GM13976 (cell line): ENCODE results near the gene NIM1K.
"Not testable (repeated sequence)": the region's sequence is repeated elsewhere in the genome, so short reads cannot be mapped to it uniquely, and the experiment has no call there.

Experiments
- DNase-seq: peaks from one replicate; pipeline ENCODE4 v3.0.0; 2012; ENCODE audit warnings: low spot score
- CTCF ChIP-seq: IDR thresholded peaks from 2 replicates; pipeline ENCODE4 v1.5.1; 2012; ENCODE audit warnings: borderline replicate concordance, mild to moderate bottlenecking; ENCODE audit not compliant: insufficient read depth; ENCODE audit errors: extremely low read depth, missing control alignments, control extremely low read depth
- in situ Hi-C: fragments of 300-500 bp; cut with MboI; formaldehyde crosslinking; loops from one replicate; pipeline ENCODE4 v1.12.0; 2022; ENCODE audit warnings: low sequenced_read_pairs, mixed read lengths, inconsistent platforms; ENCODE audit not compliant: unreplicated experiment

NIM1K gene

DNA sequence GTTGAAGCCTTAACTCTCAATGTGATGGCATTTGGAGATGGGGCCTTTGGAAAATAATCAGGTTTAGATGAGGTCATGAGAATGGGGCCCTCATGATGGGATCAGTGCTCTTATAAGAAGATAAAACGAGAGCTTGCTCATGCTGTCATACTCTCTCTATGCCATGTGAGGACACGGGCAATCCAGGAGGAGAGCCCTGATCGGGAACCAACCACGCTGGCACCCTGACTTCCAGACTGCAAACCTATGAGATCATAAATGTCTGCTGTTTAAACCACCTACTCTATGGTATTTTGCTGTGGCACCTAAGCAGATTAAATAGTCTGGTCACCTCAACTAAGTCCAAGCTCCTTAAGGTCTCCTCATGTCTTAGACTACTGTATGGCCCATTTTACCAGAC lies 111.2 kb downstream of the NIM1K start:
- no peak for DNase-seq
- in situ Hi-C loops = no loop called here
- TF ChIP-seq CTCF = no peak

- peak; percentile 41 for DNase-seq
- in situ Hi-C loops = no loop called here
- no peak for TF ChIP-seq CTCF
Observed at GRCh38 chr5:43304525-43304924, 112.5 kb downstream of the NIM1K start.

GRCh38 chr5:43305948-43306565 lies 114.0 kb downstream of the NIM1K start:
- TF ChIP-seq CTCF = peak; percentile 40
- in situ Hi-C loops = no loop called here
- peak; percentile 34 for DNase-seq

DNA sequence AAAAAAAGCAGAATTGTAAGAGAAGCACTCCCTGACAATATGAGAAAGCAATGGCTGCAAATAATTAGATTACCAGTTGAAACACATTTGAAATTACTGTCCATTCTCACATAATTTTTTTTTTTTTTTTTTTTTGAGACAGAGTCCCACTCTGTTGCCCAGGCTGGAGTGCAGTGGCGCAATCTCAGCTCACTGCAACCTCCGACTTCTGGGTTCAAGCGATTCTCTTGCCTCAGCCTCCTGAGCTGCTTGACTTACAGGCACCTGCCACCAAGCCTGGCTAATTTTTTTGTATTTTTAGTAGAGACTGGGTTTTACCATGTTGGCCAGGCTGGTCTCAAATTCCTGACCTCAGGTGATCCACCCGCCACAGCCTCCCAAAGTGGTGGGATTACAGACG lies 114.9 kb downstream of the NIM1K start:
- in situ Hi-C loops, DNase-seq: not testable (repeated sequence)

DNA sequence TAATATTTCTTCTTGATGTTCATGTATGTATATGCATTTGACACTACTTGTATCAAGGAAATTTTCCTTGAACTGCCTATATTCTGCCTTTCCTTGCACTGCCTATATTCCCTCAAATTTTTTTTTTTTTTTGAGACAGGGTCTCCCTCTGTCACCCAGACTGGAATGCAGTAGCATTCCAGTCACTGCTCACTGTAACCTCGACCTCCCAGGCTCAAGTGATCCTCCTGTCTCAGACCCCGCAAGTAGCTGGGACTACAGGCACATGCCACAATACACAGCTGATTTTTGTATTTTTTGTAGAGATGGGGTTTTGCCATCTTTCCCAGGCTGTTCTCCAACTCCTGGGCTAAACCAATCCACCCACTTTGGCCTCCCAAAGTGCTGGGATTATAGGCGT lies 117.1 kb downstream of the NIM1K start:
- no peak for DNase-seq
- in situ Hi-C loops = no loop called here
- TF ChIP-seq CTCF = no peak

DNA sequence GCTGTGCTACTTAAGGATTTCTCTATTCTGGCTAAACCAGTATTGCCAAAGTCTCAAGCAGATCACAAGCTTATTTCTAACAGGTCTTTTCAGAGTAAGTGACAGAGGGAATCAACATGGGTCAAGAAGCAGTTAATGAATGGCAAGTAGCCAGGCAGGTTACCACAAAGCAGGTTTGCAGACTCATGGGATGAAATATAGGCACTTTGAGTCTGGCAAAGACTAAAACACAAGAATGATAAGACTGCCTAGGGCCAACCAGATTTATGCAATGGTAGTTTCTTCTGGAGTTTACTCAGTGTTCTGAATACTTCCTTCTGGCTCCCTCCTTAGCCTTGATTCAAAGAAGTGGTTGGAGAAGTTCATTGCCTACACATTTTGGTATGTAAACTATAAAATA lies 117.6 kb downstream of the NIM1K start:
- no peak for DNase-seq
- in situ Hi-C loops = no loop called here
- TF ChIP-seq CTCF = no peak

- DNase-seq = no peak
- no peak for TF ChIP-seq CTCF
- in situ Hi-C loops = no loop called here
Observed at GRCh38 chr5:43312076-43312661, 120.1 kb downstream of the NIM1K start.
